ENCODE results near the gene SPTBN5. TPM values are rescaled to one million over a fixed set of nuclear protein-coding genes. Genes with fewer than 3 reads are reported as not detected.
"Not testable (repeated sequence)": the region's sequence is repeated elsewhere in the genome, so short reads cannot be mapped to it uniquely, and the experiment has no call there.

Gene SPTBN5
- total and polyA plus RNA-seq, 5 experiments from 2014 or later: 0.02 to 0.96 (median 0.81) TPM; not detected in 2

DNA sequence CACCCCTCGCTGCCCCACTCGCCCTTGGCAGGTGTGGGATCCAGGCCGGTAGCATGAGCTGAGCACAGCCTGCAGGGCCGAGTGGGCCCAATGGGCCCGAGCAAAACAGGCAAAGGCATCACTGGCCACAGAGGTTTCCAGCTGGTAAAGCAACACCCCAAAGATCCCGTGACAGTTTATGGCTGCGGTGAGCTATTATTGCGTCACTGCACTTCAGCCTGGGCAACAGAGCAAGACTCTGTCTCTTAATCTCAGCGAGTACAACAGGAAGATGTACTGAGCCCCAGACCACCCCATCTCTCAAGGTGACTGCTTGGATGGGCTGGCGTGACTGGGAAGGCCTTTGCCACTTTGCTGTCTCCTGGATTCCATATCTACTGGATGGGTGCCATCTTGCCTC is 61.6 kb downstream of the SPTBN5 start:
- POLR2A ChIA-PET: interaction anchor here (1.0 to 1.4 kb wide), 4 partner anchors 30 to 63 kb away, joined by 3 to 6 read pairs (median 4); partner anchors contain the start of gene MAPKBP1
- ATAC-seq (no peak), DNase-seq (no peak)
- no peaks in the 10 kb centered on the region for H3K9me3 Mint-ChIP-seq
- H3K4me3 Mint-ChIP-seq: peak overlapping the region in 2 of 10 donors; percentile 27 to 64
- H3K36me3 Mint-ChIP-seq: peaks cover 0 to 13% (median 0%) of the 10 kb centered on the region in 3 donors
- H3K27ac Mint-ChIP-seq: peak overlapping the region in 3 of 10 donors; percentile 15 to 47 (median 40)
- H3K4me1 Mint-ChIP-seq: peaks cover 29 to 69% (median 60%) of the 10 kb centered on the region in 4 donors
- H3K27me3 Mint-ChIP-seq: no peaks in the 10 kb centered on the region

DNA sequence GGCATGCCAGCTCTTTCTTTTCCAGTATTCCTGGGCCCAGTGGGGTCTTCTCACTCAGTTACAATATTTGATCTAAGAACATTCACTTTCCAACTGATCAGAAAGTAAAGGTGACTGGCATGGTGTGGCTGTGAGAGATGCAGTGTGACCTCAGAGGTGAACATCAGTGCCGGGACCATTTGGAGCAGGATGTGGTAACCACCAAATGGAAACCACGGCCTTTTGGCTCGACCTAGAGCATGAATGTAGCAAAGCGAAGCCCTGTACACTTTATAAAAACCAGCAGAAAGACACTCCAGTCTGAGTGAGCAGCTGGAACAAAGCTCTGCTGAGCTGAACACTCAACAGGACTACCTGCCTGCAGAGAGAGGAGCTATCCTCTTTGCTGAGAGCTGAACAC is 62.6 kb downstream of the SPTBN5 start:
- Mint-ChIP-seq H3K4me1 (peaks cover 31 to 72% (median 64%) of the 10 kb centered on the region in 4 donors), H3K27ac (peak overlapping the region in 6 of 10 donors; percentile 58 to 86 (median 80)), H3K4me3 (peak overlapping the region in 9 of 10 donors; percentile 29 to 86 (median 63)), H3K36me3 (peaks cover 0 to 11% (median 0%) of the 10 kb centered on the region in 3 donors)
- H3K27me3 Mint-ChIP-seq, H3K9me3 Mint-ChIP-seq: not testable (repeated sequence)
- peak in 4 of 10 donors; percentile 14 to 44 (median 29) for DNase-seq
- peak in 1 of 2 donors; percentile 10 for ATAC-seq
- POLR2A ChIA-PET: interaction anchor here (0.7 to 1.4 kb wide), 4 partner anchors 57 to 153 kb away, joined by 3 to 6 read pairs (median 4); partner anchors contain the start of gene MAPKBP1

DNA sequence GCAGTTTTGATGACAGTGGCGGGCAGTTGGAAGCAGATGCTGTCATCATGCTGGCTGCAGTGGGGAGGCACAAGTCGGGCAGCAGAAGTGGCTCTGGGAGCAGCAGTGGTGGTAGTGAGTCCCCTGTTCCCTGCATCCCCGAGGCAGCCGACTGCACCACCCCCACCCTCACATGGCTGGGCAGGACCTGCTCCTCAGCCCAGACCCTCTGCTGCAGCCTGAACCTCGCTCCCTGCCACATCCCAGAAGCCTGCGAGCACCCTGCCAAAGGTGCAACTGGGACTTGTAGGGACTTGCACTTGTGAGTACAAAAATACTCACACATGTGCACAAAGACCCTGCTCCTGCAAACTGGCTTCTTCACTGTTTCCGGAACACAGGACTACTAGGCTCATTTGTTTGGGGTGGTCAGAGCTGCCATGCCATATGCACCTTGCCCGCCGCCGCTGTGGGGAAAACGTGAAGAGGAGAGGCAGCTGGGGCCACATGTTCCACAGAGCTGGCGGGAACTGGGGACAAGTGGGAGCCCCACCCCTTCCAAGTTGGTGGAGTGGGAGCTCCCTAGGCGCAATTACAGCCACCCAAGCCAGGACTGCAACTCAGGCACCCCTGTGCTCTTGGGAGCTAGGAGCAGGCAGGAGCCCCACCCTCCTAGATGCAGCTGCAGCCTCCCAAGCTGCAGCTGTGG is 63.8 kb downstream of the SPTBN5 start:
- peaks cover 29 to 66% (median 60%) of the 10 kb centered on the region in 4 donors for H3K4me1 Mint-ChIP-seq
- H3K9me3 Mint-ChIP-seq: no peaks in the 10 kb centered on the region
- no peaks in the 10 kb centered on the region for H3K27me3 Mint-ChIP-seq
- H3K36me3 Mint-ChIP-seq: peaks cover 0 to 6% (median 0%) of the 10 kb centered on the region in 3 donors
- ATAC-seq: no peak
- H3K4me3 Mint-ChIP-seq: peak overlapping the region in 4 of 10 donors; percentile 4 to 97 (median 26)
- DNase-seq: no peak
- POLR2A ChIA-PET: interaction anchor here (0.8 kb wide), 1 partner anchor 63 kb away, joined by 4 read pairs; no protein-coding TSS in a partner anchor
- peak overlapping the region in 1 of 10 donors; percentile 41 for H3K27ac Mint-ChIP-seq

DNA sequence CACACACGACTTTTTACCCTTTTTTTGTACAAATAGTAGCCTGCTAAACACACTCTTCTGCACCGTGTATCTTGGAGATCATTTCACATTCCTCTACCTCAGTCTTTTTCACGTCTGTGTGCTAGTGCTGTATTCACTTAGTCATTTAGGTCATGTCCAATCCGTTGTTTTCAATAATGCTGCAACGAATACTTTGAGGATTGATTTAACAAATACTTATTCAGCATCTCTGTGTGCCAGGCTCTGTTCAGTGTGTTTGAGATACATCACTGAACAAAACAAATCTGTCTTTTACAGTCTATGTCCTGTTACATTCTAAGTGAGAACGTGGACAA is 65.1 kb downstream of the SPTBN5 start:
- Mint-ChIP-seq H3K4me1 (peaks cover 25 to 63% (median 54%) of the 10 kb centered on the region in 4 donors), H3K36me3 (peaks cover 0 to 4% (median 0%) of the 10 kb centered on the region in 3 donors), H3K9me3 (no peaks in the 10 kb centered on the region), H3K4me3 (peak overlapping the region; percentile 86 to 98 (median 94)), H3K27me3 (no peaks in the 10 kb centered on the region), H3K27ac (peak overlapping the region; percentile 63 to 96 (median 91))
- POLR2A ChIA-PET: interaction anchor here (0.9 to 3.7 kb wide), 6 partner anchors 9 to 207 kb away, joined by 3 to 19 read pairs (median 6); partner anchors contain the start of genes MAPKBP1 and SPTBN5
- DNase-seq (no peak), ATAC-seq (no peak)

DNA sequence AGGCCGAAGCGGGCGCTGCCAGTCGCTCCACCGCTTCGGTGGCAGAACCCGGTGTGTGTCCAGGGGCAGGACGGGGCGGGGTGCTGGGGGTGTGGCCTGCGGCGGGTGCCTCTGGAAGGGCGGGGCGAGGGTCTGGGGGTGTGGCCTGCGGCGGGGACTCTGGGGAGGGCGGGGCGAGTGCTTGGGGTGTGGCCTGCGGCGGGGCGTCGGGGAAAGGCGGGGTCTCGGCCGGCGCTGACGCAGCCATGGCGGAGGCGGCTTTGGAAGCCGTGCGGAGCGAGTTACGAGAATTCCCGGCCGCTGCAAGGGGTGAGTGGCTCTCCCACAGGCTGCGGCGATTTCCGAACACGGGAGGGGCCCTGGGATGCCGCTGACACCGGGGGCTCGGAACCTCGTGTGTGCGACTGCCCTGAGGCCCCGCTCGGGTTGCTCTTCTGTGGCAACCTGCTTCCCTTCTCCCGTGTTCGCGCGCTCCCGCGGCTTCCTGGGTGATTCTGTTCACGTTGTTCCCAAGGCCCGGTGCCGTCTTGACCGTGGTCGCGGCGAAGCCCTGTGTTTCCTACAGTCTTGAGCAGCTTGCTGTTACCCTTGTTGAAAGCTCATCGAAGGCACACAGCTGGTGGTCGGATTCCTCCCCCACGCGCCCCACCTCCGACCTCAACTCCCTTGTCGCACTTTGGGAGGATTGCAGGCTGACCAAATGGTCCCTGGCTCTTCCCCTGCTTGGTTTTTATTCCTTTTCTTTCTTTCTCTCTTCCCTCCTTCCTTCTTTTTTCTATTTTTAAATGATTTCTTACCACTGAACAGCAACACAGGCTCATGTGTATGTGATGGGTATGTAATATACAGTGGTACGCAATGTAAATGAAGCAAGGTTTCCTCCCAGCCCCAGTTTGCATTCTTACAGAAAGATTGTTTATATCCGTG is 65.7 kb downstream of the SPTBN5 start, which contains the start of gene JMJD7:
Gene JMJD7 (plus strand): TSS at position 213 of the 927 bp plus-strand sequence. CDS start 33 bp downstream, at position 246.
- ATAC-seq (peak; percentile 85 to 88), DNase-seq (peak; percentile 86 to 99 (median 92))
- Mint-ChIP-seq H3K27me3 (no peaks in the 10 kb centered on the region), H3K4me3 (peak within 1 kb of the TSS; percentile 86 to 98 (median 94)), H3K27ac (peak within 1 kb of the TSS; percentile 63 to 96 (median 91)), H3K36me3 (peaks cover 0 to 4% (median 0%) of the 10 kb centered on the region in 3 donors), H3K9me3 (no peaks in the 10 kb centered on the region), H3K4me1 (peaks cover 22 to 56% (median 50%) of the 10 kb centered on the region in 4 donors)
- POLR2A ChIA-PET: interaction anchor here (0.6 to 3.7 kb wide), 9 partner anchors 33 to 162 kb away, joined by 3 to 19 read pairs (median 3); partner anchors contain the start of genes MAPKBP1 and SPTBN5

DNA sequence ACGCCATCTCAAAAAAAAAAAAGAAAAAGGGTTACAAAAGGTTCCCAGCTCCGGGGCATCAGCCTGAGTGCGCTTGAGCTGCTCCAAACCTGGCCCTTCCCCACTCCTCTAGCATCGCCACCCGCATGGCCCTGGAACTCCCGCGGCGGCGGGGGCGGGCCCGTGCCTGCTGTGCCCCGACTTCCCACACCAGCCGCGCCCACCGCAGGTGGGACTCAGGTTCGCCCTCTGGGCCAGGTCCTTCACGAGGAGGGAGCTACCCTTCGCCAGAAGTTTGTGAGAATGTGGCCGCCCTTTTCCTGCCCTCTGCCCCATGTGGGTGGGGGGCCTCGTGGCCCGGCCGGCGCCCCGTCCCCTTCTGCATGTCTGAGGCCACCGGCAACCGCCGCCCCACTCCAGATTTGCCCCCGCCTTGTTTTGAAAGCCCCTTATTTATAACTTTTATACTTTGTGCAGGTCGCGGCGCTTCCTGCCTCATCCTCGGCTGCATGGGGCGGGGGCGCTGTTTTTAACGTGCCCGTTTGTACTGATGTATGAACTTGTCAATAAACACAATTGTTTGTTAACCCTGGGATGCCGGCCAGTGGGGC is 66.5 kb downstream of the SPTBN5 start:
- POLR2A ChIA-PET: interaction anchor here (0.5 to 3.7 kb wide), 10 partner anchors 16 to 428 kb away, joined by 3 to 19 read pairs (median 4); partner anchors contain the start of genes MAPKBP1 and SPTBN5
- H3K4me1 Mint-ChIP-seq: peaks cover 16 to 49% (median 42%) of the 10 kb centered on the region in 4 donors
- peak overlapping the region; percentile 86 to 98 (median 94) for H3K4me3 Mint-ChIP-seq
- no peaks in the 10 kb centered on the region for H3K27me3 Mint-ChIP-seq
- no peaks in the 10 kb centered on the region for H3K9me3 Mint-ChIP-seq
- ATAC-seq: peak; percentile 46 to 49
- H3K27ac Mint-ChIP-seq: peak overlapping the region; percentile 63 to 96 (median 91)
- peaks cover 0 to 6% (median 4%) of the 10 kb centered on the region in 3 donors for H3K36me3 Mint-ChIP-seq
- peak in 4 of 10 donors; percentile 7 to 62 (median 45) for DNase-seq

DNA sequence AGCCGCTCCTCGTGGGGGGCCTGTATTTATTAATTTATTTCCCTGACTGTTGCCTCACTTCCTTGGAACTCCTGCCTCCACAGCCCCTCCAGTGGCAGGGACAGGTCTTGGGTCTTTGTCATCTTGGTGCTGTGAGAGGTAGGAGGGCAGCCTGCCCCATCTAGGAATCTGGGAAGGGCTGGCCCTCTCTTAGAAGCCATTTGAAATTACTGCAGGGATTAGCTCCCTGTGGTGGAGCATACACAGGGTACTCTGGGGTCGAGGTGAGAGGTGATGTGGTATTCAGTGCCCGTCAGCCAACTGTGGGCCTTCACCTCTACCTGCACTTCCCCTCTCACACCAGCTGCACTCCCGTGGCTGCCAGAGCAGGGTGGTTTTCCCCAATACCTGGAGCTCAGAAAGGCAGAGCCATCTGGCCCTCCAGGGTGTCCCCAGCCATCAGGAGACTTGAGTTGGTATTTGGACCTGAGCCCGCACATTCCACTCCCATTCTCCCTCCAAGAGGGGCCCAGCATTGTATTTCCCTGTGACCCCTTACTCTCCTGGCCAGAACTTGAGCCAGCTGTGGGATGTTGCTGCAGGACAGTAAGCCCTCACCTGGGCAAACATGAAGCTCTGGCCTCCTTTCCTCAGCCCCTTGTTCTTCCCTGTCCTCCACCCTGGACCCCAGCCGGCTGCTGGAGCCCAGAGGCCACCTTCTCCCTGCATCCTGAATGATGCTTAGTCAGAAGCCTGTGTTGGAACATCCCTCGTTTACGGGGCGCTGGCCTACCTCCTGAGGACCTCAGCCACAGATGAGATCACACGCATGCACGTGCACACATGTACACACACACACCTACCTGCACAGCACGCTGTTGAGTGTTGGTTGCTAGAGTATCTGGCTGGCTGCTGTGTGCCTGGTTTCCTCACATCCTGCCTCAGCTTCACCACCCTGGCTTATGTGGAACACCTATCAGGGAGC is 68.0 kb downstream of the SPTBN5 start:
- DNase-seq (no peak), ATAC-seq (no peak)
- H3K27me3 Mint-ChIP-seq: no peaks in the 10 kb centered on the region
- H3K36me3 Mint-ChIP-seq: peaks cover 0 to 10% (median 4%) of the 10 kb centered on the region in 3 donors
- POLR2A ChIA-PET: interaction anchor here (1.1 to 3.7 kb wide), 4 partner anchors 11 to 131 kb away, joined by 3 to 19 read pairs (median 4); partner anchors contain the start of gene MAPKBP1
- H3K9me3 Mint-ChIP-seq: no peaks in the 10 kb centered on the region
- H3K4me1 Mint-ChIP-seq: peaks cover 13 to 34% (median 27%) of the 10 kb centered on the region in 4 donors
- H3K27ac Mint-ChIP-seq: peak overlapping the region in 9 of 10 donors; percentile 15 to 87 (median 57)
- H3K4me3 Mint-ChIP-seq: peak overlapping the region; percentile 65 to 98 (median 88)

DNA sequence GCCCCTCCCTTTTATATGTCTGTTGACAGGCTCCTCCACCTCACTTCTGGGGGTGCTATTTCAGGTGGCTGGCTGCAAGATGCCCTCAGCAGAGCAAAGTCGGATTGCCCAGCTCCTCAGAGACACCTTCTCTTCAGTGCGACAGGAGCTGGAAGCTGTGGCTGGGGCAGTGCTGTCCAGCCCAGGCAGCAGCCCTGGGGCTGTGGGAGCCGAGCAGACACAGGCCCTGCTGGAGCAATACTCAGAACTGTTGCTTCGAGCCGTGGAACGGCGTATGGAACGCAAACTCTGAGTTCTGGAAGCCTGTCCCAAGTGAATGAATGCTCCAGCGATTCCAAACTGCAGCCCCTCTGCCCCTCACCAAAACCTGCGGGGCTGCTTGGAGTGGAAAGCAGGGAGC is 68.7 kb downstream of the SPTBN5 start:
- Mint-ChIP-seq H3K27me3 (no peaks in the 10 kb centered on the region), H3K4me1 (peaks cover 13 to 28% (median 21%) of the 10 kb centered on the region in 4 donors), H3K36me3 (peaks cover 0 to 15% (median 5%) of the 10 kb centered on the region in 3 donors), H3K9me3 (no peaks in the 10 kb centered on the region), H3K4me3 (no peak overlapping the region), H3K27ac (no peak overlapping the region)
- POLR2A ChIA-PET: interaction anchor here (0.6 to 3.7 kb wide), 4 partner anchors 10 to 119 kb away, joined by 3 to 19 read pairs (median 4); partner anchors contain the start of gene MAPKBP1
- ATAC-seq (no peak), DNase-seq (no peak)

DNA sequence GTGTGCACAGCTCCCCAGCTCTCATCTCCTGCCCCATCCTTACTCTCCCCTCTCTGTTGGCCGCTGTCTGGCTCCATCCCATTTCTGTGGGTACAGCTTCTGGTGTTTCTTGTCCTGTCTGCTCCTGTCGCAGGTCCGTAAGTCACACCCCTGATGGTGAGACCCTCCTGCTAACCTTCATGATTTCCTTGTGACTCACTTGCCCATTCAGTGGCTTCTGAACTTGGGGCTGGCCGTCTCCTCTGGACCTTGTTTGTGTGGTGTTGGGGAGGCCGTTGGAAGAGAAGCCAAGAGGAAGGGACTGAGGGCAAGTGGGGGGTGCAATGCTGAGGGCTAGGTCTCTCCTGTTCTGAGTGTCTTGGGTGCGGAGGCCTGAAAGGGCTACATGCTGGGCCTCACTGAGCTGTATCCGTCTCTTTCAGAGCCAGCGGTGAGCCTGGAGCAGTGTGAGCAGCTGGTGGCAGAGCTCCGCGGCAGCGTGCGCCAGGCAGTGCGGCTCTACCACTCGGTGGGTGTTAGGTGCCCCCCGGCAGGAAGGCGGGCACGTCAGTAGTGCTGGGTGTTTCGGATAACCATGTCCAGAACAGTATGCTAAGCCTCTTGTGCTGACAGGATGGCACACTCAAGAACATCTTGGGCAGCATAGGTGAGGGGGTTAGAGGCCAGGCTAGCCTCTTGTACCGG is 69.6 kb downstream of the SPTBN5 start:
- POLR2A ChIA-PET: interaction anchor here (0.6 kb wide), 1 partner anchor 118 kb away, joined by 3 read pairs; no protein-coding TSS in a partner anchor
- Mint-ChIP-seq H3K27me3 (no peaks in the 10 kb centered on the region), H3K9me3 (no peaks in the 10 kb centered on the region)

DNA sequence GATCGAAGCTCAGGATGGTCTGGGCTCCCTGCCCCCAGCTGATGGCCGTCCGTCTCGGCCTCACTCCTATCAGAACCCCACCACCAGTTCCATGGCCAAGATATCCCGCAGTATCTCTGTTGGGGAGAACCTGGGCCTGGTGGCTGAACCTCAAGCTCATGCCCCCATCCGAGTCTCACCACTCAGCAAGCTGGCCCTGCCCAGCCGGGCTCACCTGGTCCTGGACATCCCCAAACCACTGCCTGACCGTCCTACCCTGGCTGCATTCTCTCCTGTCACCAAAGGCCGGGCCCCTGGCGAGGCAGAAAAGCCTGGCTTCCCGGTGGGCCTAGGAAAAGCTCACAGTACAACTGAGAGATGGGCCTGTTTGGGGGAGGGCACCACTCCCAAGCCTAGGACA is 70.4 kb downstream of the SPTBN5 start:
- Mint-ChIP-seq H3K27ac (no peak overlapping the region), H3K4me1 (peaks cover 5 to 14% (median 6%) of the 10 kb centered on the region in 4 donors), H3K36me3 (peaks cover 0 to 26% (median 8%) of the 10 kb centered on the region in 3 donors), H3K9me3 (no peaks in the 10 kb centered on the region), H3K27me3 (no peaks in the 10 kb centered on the region), H3K4me3 (no peak overlapping the region)
- no peak for DNase-seq
- ATAC-seq: no peak
- POLR2A ChIA-PET: interaction anchor here (0.6 kb wide), 1 partner anchor 777 kb away, joined by 5 read pairs; no protein-coding TSS in a partner anchor

More for the DNA sequence above, 69.6 kb downstream of the SPTBN5 start:
- peaks cover 11 to 21% (median 12%) of the 10 kb centered on the region in 4 donors for H3K4me1 Mint-ChIP-seq
- no peak for ATAC-seq
- H3K4me3 Mint-ChIP-seq: no peak overlapping the region
- peak overlapping the region in 2 of 10 donors; percentile 36 to 80 for H3K27ac Mint-ChIP-seq
- H3K36me3 Mint-ChIP-seq: peaks cover 0 to 21% (median 6%) of the 10 kb centered on the region in 3 donors
- DNase-seq: no peak

Data from naive thymus-derived CD8-positive, alpha-beta T cell (primary cell).